Frontal cortex (tissue), 4 donors: ENCODE measurements around the gene MAGEB2. TPM values are rescaled to one million over a fixed set of nuclear protein-coding genes. Genes with fewer than 3 reads are reported as not detected.
"Not testable (repeated sequence)": the region's sequence is repeated elsewhere in the genome, so short reads cannot be mapped to it uniquely, and the experiment has no call there.

Source experiments
- DNase-seq, 2 donors: peaks; one replicate each; pipeline ENCODE4 v3.0.0; 2012; ENCODE audit warnings: low spot score in 2 of 2
- FAIRE-seq: peaks from 2 replicates; lab custom pipeline; 2012; peaks lifted over from hg19 to GRCh38; lab: Jason Lieb, UNC
- total RNA-seq: library from RNA; depleted of rRNA; stranded (reverse); fragments of >200 nt; gene quantifications from one replicate; pipeline ENCODE4 v1.2.3, GENCODE V29; 2014
- donor health status: control.
- donor health status: control.
- donor health status: control.

MAGEB2 gene, protein sequence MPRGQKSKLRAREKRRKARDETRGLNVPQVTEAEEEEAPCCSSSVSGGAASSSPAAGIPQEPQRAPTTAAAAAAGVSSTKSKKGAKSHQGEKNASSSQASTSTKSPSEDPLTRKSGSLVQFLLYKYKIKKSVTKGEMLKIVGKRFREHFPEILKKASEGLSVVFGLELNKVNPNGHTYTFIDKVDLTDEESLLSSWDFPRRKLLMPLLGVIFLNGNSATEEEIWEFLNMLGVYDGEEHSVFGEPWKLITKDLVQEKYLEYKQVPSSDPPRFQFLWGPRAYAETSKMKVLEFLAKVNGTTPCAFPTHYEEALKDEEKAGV
- total RNA-seq, result not detected

DNA sequence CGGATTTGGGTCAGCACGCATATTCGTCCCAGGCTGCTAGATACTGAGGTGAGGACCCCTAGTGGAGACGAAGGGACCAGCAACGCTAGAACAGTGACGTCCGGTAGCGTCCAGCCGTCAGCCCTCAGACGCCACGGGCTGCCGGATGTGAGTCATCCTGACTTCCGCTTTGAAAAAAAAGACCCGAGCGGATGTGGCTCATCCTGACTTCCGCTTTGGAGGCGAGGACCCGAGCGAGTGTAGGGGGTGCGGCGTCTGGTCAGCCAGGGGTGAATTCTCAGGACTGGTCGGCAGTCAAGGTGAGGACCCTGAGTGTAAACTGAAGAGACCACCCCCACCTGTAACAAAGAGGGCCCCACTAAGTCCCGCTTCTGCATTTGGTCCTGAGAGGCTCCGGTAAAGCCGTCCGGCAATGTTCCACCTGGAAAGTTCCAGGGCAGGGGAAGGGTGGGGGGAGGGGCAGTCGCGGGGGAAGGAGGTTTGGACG lies at the start of gene MAGEB2:
MAGEB2 (plus strand) TSS at position 207 of the 487 bp plus-strand sequence. CDS start 3,018 bp downstream, outside the sequence.
- FAIRE-seq (no peak), DNase-seq (no peak)

DNA sequence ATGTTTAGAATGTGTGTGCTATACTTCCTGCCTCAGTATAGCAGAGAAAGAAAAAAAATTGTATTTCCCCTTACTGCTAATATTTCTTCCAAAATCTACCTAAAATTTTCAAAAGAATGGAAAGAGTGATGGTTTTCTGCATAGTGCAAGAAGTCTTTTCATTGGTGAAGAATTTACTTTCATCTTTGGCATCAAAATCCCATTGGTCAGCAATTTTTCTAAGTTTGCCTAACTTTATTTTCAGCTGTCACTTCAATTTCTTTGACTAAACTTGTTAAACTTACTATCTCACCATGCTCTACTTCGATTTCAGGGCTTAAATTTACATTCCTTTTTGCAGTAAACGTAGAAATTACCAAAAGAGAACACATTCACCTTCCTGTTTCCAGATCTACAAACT lies 44.5 kb upstream of the MAGEB2 start:
- FAIRE-seq (no peak), DNase-seq (no peak)

DNA sequence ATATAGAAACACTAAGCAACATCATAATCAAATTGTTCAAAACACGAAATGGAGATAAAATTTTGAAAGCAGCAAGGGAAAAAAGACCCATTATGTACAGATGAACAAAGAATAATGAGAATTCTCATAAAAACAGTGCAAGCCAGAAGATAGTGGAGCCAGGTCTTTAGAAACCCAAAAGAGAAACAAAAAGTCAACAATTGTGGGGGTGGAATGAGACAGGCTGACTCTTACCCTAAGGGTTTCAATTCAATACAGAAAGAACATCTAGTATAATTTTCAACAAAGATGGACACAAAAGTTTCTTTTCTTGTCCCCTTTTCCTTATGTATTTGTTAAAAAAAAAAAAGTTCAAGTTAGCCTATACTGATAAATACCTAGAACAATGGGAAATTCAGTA lies 34.0 kb upstream of the MAGEB2 start:
- DNase-seq, result no peak
- FAIRE-seq, result no peak

DNA sequence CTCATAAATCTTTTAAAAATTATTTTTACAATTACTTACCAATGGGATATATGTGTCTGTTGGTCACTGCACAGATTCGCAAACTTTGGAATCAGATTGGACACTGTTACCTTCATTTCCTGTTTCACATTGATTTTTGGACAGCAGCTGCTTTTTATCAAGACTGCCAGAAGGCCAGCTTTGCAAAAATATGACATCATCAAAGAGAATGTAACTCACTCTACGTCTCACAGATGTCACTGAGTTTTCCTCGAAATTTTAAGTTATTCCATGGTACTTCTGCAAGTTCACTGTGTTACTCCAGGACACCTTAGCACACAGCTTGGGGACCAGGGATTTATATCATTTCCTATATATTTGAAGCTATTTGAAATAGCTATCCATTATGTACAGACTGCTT lies 31.8 kb upstream of the MAGEB2 start:
- no peak for DNase-seq
- no peak for FAIRE-seq

DNA sequence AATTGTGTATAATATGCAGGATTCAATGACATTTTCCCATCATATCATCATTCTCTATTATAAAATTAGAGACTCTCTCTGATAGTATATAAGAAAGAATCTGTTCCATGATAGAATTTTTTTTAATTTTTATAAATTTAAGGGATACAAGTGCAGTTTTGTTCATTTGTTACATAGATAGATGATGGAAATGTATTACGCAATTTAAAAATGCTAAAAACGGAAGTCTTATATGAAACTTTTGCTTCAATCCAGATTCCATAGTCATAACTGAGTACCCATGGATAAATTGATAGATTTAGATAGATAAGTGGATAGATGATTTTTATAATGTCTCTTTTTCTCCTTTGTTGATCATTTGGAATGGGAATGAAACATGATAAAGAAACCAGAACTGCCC lies 24.9 kb upstream of the MAGEB2 start:
- FAIRE-seq, result no peak
- no peak for DNase-seq

DNA sequence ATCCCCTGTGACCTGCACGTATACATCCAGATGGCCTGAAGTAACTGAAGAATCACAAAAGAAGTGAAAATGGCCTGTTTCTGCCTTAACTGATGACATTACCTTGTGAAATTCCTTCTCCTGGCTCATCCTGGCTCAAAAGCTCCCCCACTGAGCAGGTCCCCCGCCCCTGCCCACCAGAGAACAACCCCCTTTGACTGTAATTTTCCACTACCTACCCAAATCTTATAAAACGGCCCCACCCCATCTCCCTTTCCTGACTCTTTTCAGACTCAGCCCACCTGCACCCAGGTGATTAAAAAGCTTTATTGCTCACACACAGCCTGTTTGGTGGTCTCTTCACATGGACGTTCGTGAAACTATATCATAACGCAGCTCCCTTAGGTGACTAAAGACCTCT lies 21.5 kb upstream of the MAGEB2 start:
- FAIRE-seq, DNase-seq: not testable (repeated sequence)

DNA sequence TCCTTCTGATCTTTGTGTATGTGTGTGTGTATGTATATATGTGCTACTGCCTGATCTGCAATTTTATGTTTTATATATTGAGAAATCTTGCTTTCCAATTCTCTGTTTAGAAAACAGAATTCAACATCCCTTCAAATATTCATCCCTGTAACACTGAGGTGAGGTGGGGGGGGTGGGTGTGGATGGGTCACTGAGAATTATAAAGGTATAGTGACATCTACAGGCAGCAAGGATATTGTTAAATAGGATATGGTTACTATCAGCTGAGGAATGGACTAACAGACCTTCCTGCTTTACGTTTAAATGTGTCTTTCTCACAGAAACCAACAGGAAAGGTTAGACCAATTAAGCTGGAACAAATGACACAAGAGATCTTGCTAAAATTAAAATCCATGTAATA lies 19.0 kb upstream of the MAGEB2 start:
- FAIRE-seq (no peak), DNase-seq (peak in 1 of 2 donors; percentile 3)

DNA sequence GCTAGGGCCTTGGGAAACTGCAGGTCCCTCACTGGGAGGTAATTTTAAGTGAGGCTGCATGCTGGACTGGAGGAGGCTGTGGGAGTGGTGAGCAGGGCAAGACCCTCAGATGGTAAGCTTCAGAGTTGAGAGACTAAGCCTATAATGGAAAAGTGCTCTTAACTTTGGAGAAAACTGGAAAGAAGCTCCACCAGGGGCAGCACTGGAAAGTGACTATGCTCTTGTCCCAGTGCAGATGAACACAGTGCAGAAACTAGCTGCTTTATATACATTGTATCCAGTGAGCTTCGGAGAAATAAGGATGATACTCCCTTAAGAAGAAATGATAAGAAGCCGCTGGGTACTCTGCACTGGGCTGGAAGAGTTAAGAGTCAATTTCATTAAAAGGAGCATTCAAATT lies 3.2 kb upstream of the MAGEB2 start:
- DNase-seq (no peak), FAIRE-seq (no peak)

DNA sequence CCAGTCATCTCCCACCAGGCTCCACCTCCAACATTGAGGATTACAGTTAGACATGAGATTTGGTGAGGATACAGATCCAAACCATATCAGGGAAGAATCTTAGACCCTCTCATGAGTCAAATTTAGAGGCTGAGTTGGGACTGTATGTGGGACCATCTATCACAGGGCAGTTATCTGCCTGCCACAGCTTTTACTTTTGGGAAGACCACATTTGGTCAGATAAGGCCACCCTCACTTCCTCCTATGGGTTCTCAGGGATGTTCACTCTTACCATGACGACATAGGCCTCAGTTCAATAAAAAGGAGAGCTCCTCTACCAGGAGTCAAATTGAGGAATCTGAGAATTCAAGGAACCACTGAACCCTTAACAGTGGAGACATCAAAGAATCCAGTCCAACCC lies 2.1 kb downstream of the MAGEB2 start:
- DNase-seq (no peak), FAIRE-seq (no peak)

DNA sequence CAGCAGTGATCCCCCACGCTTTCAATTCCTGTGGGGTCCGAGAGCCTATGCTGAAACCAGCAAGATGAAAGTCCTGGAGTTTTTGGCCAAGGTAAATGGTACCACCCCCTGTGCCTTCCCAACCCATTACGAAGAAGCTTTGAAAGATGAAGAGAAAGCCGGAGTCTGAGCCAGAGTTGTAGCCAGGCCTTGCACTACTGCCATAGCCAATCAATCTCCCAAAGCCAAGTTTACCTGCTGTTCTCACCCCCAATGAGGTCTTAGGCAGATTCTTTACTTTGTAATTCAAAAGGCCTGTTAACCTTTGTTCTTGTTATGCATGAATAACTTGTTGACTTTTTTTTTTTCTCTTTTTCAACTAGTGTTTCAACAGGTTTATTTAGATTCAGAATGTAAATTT lies 4.0 kb downstream of the MAGEB2 start:
- no peak for DNase-seq
- FAIRE-seq, result no peak

DNA sequence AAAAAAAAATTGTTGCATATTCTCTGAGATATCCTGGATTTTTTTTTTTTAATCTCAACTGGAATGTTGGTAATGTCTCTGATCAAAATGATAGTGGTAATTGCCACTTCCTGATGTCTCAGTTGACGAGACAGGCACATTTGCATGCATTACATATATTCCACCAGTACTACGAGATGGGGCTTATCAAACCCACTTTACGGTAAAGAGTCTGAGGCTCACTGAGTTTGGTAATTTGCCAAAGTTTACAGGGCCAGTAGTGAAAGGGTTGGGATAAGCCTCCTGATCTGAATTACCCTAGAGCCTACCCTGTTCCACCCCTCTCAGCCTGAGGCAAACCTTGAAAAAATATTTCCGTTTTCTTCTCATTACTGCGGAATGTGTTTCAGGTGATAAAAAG lies 5.3 kb downstream of the MAGEB2 start:
- no peak for DNase-seq
- no peak for FAIRE-seq

DNA sequence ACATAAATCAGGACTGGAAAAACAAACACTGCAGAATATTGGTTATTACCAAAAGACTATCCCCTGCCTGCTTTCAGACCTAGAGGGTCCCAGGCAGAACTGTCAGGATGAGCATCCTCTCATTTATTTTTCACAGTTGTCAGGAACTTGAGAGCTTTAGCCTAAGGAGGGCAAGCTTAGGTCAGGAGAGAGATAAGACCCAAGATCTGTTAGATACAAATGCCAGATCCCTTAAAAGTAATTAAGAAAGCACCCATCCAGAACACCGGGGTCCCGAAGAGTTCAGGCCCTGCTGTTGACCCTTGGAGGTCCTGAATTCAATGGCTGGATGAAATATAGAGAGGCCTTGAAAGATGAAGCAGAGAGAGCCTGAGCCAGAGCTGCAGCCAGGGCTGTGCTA lies 9.2 kb downstream of the MAGEB2 start:
- FAIRE-seq (no peak), DNase-seq (no peak)

DNA sequence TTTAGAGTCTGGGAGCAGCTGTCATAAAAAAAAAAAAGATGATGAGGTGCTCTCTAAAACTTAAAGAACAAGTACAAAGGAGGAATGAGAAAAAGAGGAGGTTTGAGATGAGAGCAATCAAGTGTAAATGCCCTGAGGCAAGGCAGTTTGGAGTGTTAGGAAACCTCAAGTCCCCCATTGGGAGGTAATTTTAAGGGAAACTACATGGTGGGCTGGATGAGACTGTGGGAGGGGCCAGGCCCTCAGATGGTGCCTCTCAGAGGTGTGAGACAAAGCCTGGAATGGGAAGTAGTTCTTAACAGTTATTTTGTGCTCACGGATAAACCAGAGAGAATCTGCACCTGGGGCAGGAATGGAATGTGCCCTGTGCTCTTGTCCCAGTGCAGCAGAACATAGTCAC lies 13.2 kb downstream of the MAGEB2 start:
- no peak for DNase-seq

DNA sequence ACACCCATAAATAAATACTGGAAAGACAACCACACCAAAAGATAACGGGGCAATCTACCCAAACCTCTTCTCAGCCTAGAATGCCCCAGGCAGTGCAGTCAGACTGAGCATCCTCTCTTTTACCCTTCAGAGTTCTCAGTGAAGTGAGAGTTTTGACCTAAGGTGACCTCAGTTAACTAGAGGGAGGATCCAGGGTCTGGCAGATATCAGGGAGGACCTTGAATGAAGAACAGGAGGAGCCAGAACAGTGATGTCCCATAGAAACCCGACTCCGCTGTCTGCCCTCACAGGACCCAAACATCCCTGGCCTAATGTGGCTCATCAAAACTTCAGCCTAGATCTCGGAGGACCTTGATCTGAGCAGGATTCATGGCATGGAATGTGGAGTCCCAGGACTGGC lies 15.0 kb downstream of the MAGEB2 start, which contains the start of gene MAGEB3:
MAGEB3 (plus strand) TSS at position 263 of the 400 bp plus-strand sequence. CDS start 5,268 bp downstream, outside the sequence.
- FAIRE-seq, result no peak
- DNase-seq, result no peak

More for the DNA sequence above, 13.2 kb downstream of the MAGEB2 start:
- FAIRE-seq, result no peak

DNA sequence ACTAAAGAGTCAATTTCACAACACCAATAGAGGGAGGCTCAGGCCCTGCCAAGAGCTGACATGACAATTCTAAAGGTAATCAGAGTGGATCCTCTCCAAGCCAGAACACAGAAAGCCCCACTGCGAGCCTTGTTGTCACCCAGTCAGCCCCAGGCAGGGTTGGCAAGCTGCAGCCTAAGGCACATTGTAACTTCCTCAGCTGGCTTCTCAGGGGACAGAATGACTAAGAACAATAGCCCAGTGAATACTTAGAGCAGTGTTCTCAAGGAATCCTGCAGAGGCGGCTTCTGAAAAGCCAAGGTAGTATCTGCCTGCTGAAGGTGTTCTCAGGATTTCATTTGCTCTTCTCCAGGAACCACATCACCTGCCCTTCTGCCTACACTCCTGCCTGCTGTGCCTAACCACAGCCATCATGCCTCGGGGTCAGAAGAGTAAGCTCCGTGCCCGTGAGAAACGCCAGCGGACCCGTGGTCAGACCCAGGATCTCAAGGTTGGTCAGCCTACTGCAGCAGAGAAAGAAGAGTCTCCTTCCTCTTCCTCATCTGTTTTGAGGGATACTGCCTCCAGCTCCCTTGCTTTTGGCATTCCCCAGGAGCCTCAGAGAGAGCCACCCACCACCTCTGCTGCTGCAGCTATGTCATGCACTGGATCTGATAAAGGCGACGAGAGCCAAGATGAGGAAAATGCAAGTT lies 26.5 kb downstream of the MAGEB2 start, which contains the start of gene MAGEB4:
MAGEB4 (plus strand) TSS at position 277 of the 692 bp plus-strand sequence; CDS start at position 413, 136 bp downstream.
- FAIRE-seq, result no peak
- DNase-seq, result no peak

DNA sequence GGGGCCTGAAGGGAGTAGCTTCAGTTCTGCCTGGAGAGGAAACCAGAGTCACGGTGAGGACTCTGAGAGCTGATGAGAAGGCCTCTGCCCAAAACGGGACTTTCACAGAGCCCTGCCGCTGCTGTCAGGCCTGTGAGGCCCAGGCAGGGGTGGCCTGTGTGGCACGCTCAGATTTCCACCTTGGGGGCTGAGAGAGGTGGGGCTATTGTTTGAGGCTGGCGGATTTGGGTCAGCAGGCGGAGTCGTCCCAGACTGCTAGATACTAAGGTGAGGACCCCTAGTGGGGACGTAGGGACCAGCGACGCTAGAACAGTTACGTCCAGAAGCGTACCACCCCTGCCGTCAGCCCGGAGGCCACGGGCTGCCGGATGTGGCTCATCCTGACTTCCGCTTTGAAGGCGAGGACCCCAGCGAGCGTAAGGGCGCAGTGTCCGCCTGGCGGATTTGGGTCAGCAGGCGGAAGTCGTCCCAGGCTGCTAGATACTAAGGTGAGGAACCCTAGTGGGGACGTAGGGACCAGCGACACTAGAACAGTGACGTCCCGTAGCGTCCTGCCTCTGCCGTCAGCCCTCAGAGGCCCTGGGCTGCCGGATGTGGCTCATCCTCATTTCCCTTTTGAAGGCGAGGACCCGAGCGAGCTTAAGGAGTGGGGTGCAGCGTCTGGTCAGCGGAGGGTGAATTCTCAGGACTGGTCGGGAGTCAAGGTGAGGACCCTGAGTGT lies 31.6 kb downstream of the MAGEB2 start, which contains the start of gene MAGEB1:
MAGEB1 (plus strand) TSS at position 378 of the 721 bp plus-strand sequence. CDS start 3,348 bp downstream, outside the sequence.
- DNase-seq, result no peak
- no peak for FAIRE-seq

DNA sequence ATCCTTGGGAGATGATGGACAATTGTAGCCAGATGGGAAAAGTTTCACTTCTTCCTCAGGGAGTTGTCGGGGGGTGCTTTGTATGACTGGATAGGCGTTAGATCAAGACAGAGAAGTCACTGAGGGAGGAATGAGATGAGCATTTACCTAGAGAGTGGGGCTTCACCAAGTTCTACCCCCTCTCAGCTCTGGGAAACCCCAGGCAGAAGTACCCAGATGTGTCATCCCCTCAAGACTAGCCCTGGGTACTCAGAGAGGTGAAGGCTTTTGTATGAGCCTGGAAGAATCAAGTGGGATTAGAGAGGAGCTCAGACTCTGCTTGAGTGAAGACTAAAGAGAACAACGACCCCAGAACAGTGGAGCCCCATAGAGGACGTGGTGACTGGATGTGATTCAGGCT lies 33.5 kb downstream of the MAGEB2 start:
- no peak for DNase-seq
- no peak for FAIRE-seq

DNA sequence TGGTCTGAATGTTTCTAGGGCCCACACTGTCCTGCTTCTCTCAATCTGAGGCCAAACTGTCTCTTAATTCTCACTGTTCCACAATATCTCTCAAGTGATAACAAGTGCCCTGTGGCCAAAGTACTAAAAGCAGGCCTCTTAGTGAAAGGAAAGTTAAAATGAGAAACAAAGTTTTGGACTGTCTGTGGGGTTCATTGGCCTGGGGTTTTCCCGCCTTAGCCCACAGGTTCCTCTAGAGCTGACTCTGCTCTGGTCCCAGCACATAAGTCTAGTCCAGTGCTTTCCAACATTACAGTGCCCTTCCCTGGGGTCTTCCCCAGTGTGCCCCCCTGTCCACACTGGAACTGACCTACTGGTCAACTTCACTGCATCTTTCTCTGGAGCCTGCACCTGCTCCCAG lies 37.9 kb downstream of the MAGEB2 start:
- no peak for FAIRE-seq
- DNase-seq, result no peak

DNA sequence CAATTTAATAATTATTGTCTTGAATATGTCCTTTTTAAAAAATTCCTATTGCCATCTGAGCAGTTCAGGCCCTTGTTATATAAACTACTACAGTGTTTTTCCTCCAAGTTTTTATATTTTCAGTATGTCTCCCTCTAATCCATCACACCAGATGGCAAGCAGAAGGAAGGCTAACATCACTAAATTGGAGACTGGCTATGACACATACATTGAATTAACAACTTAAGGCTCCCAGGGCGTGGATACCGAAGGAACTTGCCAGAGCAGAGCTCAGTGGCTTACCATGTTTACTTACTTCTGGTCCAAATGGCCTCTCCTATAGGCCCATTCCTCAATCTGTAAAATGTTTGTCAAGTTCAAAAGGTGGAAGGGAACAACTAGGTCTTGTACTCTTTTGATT lies 44.6 kb downstream of the MAGEB2 start:
- DNase-seq, result no peak
- FAIRE-seq, result no peak

DNA sequence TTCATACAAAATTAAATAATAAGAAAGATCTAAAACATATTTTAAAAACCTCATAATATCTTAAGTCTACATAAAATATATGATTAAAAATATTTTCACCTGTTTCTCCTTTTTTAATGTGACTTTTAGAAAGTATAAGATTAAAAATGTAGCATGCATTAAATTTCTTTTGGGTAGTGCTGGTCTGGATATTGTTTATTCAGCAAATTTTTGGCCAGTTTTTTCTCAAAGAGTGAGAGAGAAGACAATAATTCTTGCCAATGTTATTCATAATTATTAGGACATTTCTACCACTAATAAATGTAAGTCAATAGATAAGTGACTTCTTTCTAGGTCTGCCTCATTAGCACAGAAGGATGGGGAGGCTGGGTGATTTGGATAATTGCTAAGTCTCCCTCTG lies 45.6 kb downstream of the MAGEB2 start:
- no peak for FAIRE-seq
- DNase-seq, result no peak
